Endothelial cell of umbilical vein (primary cell): ENCODE data around the gene SNX33.

Experiments used
- CTCF ChIP-seq, 2 donors: IDR thresholded peaks; 1 replicate in 1 of 2; 2 replicates in 1 of 2; pipeline ENCODE4 v1.5.1; 2011; ENCODE audit warnings: low read length in 2 of 2, mild to moderate bottlenecking in 2 of 2, moderate library complexity in 2 of 2, control low read depth in 1 of 2, inconsistent platforms in 1 of 2, low read depth in 1 of 2; ENCODE audit not compliant: insufficient read depth in 1 of 2; ENCODE audit errors: extremely low read depth in 1 of 2
- EZH2 ChIP-seq: IDR thresholded peaks from 2 replicates; pipeline ENCODE4 v1.6.1; 2012; ENCODE audit warnings: borderline replicate concordance, low read depth, mild to moderate bottlenecking, moderate library complexity, low read length, inconsistent platforms; ENCODE audit not compliant: severe bottlenecking
- GATA2 ChIP-seq: IDR thresholded peaks from 2 replicates; pipeline ENCODE4 v1.7.0; 2011; ENCODE audit warnings: low read depth, mild to moderate bottlenecking, moderate library complexity, mixed read lengths, low read length; ENCODE audit not compliant: insufficient read length, insufficient read depth
- MAX ChIP-seq: IDR thresholded peaks from 2 replicates; pipeline ENCODE4 v1.6.1; 2011; ENCODE audit not compliant: insufficient read depth, insufficient read length
- MYC ChIP-seq: IDR thresholded peaks from one replicate; pipeline ENCODE4 v1.6.1; 2011; ENCODE audit warnings: mild to moderate bottlenecking, low read depth, low read length
- POLR2A ChIP-seq: IDR thresholded peaks from 2 replicates; pipeline ENCODE4 v1.6.1; 2012; ENCODE audit warnings: low read depth, mild to moderate bottlenecking, control low read depth, low read length
- POLR2AphosphoS5 ChIP-seq: IDR thresholded peaks from 2 replicates; pipeline ENCODE4 v1.6.1; 2012; ENCODE audit warnings: low read depth, mild to moderate bottlenecking, control low read depth, low read length, moderate library complexity; ENCODE audit not compliant: insufficient read depth

DNA sequence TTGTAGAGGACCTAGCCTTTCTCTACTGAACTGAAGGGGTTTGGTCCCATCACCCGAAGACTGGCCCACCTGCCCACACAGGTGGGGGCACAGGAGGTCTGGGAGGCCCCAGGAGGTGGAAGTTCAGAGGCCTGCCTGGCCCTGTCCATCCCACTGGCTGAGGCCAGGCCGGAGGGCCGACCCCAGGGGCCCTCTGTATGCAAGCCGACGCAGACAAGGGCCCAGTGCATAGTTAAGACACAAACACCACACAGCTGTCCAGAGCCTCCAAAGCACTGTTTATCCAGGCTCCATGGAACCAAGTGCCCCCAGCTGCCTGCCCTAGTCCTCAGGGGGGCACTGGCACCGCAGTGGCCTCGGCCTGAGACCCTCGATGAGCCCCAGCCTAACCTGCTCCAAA is 26.7 kb downstream of the SNX33 start:
- TF ChIP-seq CTCF (IDR thresholded peaks at IDR 0.05; ENCODE audit: extremely low read depth in 1 of 2, insufficient read depth in 1 of 2, low read depth in 1 of 2, low read length in 2 of 2) (no peak), EZH2 (no peak), MAX (no peak), POLR2A (no peak), MYC (no peak), GATA2 (no peak), POLR2AphosphoS5 (no peak)
